Measurements from ENCODE around the gene PRICKLE4. TPM values are rescaled to one million over a fixed set of nuclear protein-coding genes. Genes with fewer than 3 reads are reported as not detected.
A peak's percentile ranks its signal among the peaks of the same experiment; 100 is the strongest.

Gene PRICKLE4
- total and polyA plus RNA-seq, 2 of the 13 experiments (the other 11 are each of a cell fraction or from before 2014, with no cell fraction given), result 0.92 to 1.2 TPM

DNA sequence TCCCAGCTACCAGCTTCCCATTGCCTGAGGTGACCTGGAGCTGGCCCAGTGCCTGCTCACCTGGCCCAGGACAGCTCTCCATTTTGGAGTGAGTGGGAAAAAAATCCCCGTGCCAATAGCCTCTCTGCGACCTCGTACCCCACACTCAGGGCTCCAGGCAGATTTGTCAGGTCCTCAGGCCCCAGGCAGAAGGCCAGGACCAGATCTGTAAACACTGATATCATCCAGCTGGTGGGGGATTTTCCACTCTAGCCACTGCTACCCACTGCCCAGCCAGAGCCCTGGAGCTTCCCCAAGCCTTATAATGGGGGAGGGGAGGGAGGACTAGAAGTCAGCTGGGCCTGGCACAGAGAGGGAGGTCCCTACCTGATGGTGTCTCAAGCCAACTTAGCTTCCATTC, 32.0 kb upstream of the PRICKLE4 start (continued):
- TF ChIP-seq FOXO1 (CRISPR knock-in tag; IDR thresholded peaks at IDR 0.05) (peak; percentile 48; the same call in 1 of the 2 replicates), RBM39 (IDR thresholded peaks at IDR 0.05; ENCODE audit: low read depth, low read length, poor library complexity, severe bottlenecking) (no peak), IRX3 (CRISPR knock-in tag; IDR thresholded peaks at IDR 0.05; ENCODE audit: borderline replicate concordance, low read depth) (no peak), NPAS2 (CRISPR knock-in tag; IDR thresholded peaks at IDR 0.05; ENCODE audit: borderline replicate concordance) (no peak), HMG20B (CRISPR knock-in tag; conservative IDR thresholded peaks at IDR 0.05) (no peak), POLR2G (IDR thresholded peaks at IDR 0.05; ENCODE audit: low read depth, low read length) (peak; percentile 69), ZNF180 (CRISPR knock-in tag; IDR thresholded peaks at IDR 0.05; ENCODE audit: borderline replicate concordance, low read depth) (no peak), RXRB (CRISPR knock-in tag; IDR thresholded peaks at IDR 0.05; ENCODE audit: borderline replicate concordance) (peak; percentile 14; the same call in 1 of the 2 replicates), KLF16 (CRISPR knock-in tag; IDR thresholded peaks at IDR 0.05) (no peak)
- TF ChIP-seq, protein P1, sequence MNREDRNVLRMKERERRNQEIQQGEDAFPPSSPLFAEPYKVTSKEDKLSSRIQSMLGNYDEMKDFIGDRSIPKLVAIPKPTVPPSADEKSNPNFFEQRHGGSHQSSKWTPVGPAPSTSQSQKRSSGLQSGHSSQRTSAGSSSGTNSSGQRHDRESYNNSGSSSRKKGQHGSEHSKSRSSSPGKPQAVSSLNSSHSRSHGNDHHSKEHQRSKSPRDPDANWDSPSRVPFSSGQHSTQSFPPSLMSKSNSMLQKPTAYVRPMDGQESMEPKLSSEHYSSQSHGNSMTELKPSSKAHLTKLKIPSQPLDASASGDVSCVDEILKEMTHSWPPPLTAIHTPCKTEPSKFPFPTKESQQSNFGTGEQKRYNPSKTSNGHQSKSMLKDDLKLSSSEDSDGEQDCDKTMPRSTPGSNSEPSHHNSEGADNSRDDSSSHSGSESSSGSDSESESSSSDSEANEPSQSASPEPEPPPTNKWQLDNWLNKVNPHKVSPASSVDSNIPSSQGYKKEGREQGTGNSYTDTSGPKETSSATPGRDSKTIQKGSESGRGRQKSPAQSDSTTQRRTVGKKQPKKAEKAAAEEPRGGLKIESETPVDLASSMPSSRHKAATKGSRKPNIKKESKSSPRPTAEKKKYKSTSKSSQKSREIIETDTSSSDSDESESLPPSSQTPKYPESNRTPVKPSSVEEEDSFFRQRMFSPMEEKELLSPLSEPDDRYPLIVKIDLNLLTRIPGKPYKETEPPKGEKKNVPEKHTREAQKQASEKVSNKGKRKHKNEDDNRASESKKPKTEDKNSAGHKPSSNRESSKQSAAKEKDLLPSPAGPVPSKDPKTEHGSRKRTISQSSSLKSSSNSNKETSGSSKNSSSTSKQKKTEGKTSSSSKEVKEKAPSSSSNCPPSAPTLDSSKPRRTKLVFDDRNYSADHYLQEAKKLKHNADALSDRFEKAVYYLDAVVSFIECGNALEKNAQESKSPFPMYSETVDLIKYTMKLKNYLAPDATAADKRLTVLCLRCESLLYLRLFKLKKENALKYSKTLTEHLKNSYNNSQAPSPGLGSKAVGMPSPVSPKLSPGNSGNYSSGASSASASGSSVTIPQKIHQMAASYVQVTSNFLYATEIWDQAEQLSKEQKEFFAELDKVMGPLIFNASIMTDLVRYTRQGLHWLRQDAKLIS (CRISPR knock-in tag; IDR thresholded peaks at IDR 0.05), result no peak
- TF ChIP-seq, protein P2, sequence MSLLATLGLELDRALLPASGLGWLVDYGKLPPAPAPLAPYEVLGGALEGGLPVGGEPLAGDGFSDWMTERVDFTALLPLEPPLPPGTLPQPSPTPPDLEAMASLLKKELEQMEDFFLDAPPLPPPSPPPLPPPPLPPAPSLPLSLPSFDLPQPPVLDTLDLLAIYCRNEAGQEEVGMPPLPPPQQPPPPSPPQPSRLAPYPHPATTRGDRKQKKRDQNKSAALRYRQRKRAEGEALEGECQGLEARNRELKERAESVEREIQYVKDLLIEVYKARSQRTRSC (CRISPR knock-in tag; IDR thresholded peaks at IDR 0.05; ENCODE audit: low read depth), result no peak
- TF ChIP-seq, protein P3, sequence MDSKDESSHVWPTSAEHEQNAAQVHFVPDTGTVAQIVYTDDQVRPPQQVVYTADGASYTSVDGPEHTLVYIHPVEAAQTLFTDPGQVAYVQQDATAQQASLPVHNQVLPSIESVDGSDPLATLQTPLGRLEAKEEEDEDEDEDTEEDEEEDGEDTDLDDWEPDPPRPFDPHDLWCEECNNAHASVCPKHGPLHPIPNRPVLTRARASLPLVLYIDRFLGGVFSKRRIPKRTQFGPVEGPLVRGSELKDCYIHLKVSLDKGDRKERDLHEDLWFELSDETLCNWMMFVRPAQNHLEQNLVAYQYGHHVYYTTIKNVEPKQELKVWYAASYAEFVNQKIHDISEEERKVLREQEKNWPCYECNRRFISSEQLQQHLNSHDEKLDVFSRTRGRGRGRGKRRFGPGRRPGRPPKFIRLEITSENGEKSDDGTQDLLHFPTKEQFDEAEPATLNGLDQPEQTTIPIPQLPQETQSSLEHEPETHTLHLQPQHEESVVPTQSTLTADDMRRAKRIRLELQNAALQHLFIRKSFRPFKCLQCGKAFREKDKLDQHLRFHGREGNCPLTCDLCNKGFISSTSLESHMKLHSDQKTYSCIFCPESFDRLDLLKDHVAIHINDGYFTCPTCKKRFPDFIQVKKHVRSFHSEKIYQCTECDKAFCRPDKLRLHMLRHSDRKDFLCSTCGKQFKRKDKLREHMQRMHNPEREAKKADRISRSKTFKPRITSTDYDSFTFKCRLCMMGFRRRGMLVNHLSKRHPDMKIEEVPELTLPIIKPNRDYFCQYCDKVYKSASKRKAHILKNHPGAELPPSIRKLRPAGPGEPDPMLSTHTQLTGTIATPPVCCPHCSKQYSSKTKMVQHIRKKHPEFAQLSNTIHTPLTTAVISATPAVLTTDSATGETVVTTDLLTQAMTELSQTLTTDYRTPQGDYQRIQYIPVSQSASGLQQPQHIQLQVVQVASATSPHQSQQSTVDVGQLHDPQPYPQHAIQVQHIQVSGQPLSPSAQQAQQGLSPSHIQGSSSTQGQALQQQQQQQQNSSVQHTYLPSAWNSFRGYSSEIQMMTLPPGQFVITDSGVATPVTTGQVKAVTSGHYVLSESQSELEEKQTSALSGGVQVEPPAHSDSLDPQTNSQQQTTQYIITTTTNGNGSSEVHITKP (CRISPR knock-in tag; IDR thresholded peaks at IDR 0.05; ENCODE audit: low read depth), result no peak
- TF ChIP-seq, protein P4, sequence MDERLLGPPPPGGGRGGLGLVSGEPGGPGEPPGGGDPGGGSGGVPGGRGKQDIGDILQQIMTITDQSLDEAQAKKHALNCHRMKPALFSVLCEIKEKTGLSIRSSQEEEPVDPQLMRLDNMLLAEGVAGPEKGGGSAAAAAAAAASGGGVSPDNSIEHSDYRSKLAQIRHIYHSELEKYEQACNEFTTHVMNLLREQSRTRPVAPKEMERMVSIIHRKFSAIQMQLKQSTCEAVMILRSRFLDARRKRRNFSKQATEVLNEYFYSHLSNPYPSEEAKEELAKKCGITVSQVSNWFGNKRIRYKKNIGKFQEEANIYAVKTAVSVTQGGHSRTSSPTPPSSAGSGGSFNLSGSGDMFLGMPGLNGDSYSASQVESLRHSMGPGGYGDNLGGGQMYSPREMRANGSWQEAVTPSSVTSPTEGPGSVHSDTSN (CRISPR knock-in tag; IDR thresholded peaks at IDR 0.05), result no peak
- TF ChIP-seq, protein P5, sequence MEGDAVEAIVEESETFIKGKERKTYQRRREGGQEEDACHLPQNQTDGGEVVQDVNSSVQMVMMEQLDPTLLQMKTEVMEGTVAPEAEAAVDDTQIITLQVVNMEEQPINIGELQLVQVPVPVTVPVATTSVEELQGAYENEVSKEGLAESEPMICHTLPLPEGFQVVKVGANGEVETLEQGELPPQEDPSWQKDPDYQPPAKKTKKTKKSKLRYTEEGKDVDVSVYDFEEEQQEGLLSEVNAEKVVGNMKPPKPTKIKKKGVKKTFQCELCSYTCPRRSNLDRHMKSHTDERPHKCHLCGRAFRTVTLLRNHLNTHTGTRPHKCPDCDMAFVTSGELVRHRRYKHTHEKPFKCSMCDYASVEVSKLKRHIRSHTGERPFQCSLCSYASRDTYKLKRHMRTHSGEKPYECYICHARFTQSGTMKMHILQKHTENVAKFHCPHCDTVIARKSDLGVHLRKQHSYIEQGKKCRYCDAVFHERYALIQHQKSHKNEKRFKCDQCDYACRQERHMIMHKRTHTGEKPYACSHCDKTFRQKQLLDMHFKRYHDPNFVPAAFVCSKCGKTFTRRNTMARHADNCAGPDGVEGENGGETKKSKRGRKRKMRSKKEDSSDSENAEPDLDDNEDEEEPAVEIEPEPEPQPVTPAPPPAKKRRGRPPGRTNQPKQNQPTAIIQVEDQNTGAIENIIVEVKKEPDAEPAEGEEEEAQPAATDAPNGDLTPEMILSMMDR (CRISPR knock-in tag; IDR thresholded peaks at IDR 0.05), result no peak
- TF ChIP-seq, protein P6, sequence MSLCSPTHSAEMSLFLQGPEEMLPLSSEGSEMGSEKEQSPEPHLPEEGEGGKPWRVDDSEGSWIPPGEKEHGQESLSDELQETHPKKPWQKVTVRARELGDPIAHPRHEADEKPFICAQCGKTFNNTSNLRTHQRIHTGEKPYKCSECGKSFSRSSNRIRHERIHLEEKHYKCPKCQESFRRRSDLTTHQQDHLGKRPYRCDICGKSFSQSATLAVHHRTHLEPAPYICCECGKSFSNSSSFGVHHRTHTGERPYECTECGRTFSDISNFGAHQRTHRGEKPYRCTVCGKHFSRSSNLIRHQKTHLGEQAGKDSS (CRISPR knock-in tag; IDR thresholded peaks at IDR 0.05; ENCODE audit: borderline replicate concordance, low read depth), result no peak

Data from HepG2 (cell line).